Glomerular endothelial cell (primary cell): ENCODE results near the gene IER5L. TPM values are rescaled to one million over a fixed set of nuclear protein-coding genes. Genes with fewer than 3 reads are reported as not detected.

Experiments used
- DNase-seq: peaks from one replicate; pipeline ENCODE4 v3.0.0-alpha.2; 2011; ENCODE audit warnings: low read depth, low spot score; ENCODE audit errors: extremely low read depth
- total RNA-seq: library from RNA; depleted of rRNA; stranded (reverse); fragments of >200 nt; gene quantifications from 2 replicates; pipeline ENCODE4 v1.2.3, GENCODE V29; 2015

Gene IER5L
- total RNA-seq, 1 donor from 2014 or later = 21.4 TPM

DNA sequence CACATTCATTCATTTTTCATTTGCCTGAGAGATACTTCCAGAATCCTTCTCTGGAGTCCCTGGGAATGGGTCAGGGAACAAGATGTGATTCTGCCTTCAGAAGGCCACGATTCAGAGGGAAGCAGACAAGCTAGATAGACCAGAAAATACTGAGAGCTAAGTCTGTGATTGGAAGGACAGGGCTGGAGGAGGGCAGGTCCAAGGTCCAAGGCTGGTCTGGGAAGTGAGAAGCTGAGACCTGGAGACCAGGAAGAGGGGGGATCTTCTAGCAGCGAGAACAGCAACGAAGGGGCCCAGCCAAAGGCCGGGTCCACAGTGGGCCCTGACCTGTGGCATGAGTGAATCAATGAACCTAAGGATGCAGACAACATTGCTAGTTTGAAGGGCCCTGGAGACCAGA is 4.1 kb upstream of the IER5L start:
- no peak for DNase-seq

DNA sequence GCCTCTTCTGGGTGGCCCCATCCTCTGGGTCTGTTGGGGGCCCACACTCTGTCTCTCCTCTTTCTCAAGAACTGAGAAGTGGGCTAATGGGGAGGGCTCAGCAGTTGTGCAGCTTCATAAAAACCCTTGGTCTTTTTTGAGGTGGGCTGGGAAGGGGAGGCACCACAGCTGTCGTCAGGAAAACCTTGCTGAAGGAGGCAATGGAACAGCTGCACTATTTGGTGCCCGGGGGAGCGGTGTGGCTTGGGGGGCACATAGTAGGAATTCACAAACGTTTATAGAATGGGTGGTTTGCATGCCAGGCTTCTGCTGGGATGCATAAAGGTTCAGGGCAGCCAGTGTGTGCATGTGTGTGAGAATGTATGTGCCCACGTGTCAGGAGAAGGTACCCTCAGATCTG is 3.2 kb upstream of the IER5L start:
- no peak for DNase-seq

DNA sequence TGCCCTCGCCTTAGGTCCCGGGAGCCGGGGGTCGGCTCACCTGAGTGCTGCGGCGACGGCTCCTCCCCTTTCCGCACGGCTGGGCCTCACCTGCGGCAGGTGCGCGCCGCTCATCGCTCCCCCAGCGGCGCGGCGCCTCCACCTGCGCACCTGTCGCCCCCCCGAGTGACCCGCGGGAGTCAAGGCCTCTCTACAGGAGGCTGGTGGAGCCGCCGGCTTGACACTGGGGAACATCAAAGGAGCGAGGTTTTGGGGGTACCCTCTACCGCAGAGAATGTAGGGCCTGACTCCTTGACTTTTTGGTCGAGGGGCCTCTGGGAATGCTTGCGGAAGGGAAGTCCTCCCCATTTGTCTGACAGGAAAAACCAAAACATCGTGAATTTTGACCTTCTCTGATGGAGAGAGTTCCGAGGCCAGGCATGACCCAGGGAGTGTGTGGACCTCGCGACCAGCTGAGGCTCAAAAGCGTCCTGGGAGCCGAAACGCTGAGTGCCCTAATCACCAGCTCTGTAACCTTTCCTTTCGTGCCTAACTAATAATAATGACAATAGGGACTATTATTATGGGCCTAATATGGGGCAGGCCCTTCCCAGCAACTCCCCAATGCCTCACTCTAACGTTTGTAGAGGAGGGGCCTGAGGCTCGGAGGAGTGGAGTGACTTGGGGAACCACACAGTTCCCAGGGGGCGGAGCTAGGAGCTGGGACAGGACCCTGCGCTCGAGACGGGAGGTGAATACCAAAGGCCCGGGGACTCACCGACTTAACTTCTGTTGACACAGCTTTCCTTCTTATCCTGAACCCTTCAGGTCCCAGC is 714 bp upstream of the IER5L start:
- no peak for DNase-seq

DNA sequence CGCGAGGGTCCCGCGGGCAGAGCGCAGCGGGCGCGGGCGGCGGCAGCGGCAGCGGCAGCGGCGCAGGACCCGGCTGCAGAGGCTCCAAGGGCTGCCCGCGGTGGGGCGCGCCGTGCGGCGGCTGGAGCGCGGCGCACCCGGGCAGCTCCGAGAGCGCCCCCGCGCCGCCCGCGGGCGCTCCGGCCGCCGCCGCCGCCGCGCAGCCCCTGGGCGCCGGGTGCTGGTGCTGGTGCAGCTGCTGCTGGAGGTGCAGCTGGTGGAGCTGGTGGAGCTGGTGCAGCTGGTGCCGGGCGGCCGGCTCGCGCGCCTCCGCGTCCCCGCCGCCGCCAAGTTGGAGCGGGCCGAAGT is 644 bp downstream of the IER5L start:
- no peak for DNase-seq

DNA sequence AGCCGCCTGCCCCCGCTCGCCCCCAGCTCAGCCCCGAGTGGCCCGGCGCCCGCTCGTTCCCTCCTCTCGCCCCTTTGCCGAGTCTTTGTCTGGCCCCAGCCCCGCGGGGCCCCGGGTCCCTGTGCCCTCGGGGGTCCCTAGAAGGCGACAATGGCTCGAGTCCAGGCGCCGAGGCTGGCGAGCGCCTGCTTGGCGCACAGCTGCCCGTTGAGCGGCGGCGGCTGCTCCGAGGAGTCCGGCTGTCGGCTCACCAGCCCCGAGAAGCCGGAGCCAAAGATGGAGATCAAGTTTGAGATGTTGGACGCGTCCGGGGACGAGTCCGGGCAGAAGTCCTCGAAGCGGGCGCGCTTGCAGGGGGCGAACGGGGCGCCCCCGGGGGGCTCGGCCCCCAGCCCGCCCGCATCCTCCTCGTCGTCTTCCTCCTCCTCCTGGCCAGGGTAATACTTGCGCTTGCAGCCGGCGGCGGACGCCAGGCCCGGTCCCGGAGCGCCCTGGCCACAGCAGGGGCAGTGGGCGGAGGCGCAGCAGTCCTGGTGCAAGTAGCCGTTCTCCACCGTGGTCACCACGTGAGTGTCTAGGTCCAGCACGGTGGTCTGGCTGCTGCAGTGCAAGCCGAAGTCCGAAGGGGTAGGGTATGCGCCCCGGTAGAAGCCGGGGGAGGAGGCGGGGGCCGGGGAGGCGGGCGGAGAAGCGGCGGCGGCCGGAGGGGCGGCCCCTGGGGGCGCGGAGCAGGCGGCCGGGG is 1.2 kb downstream of the IER5L start:
- no peak for DNase-seq

DNA sequence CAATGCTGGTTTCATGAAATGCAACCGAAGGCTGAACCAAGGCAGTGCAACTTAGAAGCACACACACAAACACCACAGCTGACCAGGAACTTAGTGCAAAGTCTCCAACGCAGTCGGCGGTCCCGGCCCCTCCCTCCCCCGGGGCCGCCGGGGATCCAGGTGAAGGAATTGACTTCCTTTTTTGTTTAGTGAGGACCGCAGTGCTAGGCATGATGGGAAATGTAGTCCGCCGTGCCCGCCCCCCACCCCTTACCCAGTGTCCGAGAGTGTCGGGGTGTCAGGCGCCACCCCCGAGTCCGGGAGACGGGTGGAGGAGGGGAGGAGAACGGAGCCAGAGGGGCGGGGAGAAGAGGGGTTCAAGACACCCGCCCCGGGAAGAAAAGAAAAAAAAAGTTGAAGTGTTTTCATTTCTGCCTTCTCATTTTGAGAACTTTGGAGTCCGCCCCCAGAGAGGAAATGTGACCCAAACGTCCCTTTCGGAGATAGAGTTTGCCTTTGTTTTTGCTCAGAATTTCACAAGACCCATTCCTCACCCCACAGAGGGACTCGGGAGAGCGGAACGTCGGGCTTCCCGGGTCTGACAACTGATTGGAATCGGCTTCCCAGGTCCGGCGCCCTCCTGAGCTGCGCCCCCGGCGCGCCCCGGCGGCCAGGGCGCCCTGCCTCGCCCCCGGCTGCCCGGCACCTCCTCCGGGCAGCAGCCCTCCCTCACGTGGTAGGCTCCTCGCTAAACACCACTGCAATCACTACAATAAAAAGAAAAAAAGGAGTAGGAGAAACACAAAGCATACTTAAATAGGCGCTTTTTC is 2.0 kb downstream of the IER5L start:
- DNase-seq = no peak

DNA sequence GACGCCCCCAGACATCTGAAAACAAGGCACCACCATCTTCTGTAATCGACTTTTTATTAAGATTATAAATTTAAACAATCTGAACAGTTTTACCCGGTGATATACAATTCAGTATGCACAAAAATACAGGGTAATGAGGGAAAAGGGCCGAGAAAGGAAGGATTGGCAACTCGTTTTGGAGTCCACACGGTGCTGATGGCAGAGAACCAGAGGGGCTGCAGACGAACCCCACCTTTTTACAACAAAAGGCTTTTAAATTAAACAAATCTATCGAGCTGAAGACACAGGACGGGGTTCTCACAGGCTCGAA is 2.6 kb downstream of the IER5L start:
- no peak for DNase-seq

DNA sequence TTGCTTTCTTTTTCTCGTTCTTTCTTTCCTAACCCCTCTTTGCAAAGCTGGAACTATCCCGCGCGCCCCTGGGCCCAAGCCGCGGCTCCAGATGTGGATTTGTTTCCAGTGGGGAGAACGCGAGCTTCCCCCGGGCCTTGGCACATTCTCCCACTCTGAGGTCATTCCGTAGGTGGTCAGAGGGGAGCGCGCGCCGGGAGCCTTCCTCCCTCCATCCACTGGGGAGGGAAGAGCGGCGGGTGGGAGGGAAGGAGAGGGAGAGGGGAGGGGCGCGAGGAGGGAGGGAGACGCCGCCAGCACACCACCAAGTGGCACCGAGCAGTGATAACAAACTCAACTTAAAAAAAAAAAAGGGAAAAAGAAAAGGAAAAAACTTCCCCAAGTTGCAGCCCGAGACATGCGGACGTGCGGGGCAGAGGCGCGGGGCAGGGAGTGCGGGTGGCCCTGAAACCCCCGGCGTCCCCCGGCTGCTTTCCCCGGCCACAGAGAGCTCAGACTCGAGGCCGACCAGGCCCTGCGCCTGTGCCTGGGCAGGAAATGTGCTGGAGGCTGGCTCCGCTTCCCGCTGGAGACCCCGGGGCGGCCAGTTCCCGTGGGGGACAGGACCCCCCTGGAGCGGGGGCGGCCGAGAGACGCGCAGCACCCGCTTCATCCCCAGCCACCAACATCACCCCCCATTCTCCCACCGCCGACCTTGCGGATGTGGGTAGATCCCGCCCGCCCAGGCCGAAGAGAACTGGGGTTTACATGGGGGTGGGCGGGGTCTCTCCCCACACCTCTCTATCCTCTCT is 3.1 kb downstream of the IER5L start:
- no peak for DNase-seq

DNA sequence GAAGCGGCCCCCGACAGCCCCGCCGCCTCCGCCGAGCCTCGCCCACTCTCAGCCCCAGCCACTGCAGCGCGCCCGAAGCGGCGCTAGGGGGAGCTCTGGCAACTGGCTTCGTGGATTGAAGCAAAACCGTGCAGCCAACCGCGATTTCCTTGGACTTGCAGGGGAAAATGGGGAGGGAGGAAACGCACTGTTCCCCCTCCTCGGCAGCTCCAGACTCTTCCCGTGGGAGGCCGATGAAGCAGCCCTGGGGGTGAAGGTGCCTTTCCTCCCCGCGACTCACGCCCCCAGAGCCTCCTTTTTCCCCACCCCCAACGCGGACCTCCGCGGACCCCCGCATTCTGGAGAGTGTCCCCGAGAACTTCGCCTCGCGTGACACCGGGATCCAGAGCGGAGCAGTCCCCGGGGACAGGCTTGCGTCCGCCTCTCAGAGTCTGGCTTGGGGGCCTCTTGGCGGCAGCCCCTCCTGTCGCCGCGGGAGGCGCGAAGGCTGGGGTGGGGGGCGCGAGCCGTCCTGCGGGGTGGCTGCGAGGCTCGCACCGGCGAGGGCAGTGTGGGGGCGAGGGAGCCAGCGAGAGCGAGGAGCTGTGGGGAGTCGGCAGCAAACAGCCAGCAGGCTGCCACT is 3.8 kb downstream of the IER5L start:
- no peak for DNase-seq

DNA sequence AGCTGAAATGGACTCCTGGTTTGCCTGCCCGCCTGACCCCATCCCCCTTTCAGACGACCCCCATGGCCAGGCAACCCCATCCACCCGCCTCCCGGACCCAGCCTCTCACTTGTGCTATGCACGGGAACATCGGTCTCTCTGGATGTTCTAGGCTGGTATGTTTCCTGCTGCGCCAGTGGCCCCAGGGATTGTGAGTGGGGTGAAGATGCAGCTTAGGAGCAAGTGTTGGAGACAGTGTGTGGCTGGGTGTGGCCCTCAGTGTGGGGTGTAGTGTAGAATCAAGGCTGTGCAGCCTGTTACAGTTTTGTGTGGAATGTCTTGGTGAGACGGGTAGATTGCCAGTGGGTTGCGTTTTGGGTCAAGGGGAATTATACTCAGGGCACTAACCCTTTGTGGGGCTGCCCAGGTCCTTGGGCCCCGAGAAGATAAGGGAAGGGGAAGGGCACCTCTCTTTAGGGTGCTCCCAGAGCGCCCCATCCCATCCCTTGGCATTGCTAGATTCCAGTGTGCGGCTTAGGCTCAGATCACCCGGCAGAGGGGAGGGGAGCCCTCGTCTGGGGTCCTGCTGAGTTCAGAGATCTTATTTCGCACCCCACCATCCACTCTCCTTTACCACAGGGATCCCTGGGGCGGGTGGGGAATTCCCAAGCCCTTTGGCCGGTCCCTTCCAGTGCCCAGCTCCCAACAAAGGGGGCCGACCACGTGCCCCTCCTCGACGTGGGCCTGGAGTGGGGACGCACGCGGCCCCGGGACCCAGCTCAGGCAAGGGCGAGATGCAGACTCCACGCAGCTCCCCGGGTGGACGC is 4.6 kb downstream of the IER5L start:
- DNase-seq = no peak

DNA sequence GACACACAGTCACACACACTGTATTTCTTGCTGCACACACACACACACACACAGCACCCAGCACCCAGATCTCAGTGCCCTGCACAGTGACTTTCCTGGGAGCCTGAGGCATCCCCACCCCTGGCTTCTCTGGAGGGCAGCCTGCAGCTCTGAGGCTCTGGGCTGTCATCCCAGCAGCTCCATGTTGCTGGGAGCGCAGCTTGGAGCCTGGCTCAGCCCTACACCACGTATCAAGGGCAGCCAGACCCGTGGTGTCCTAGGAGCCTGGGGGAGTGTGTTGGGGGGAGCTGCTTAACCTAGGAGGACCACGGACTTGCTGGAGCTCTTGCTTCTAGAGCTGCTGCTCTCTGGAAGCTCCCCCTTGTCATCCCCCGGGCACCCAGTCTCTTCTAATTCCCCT is 5.2 kb downstream of the IER5L start:
- DNase-seq = no peak

DNA sequence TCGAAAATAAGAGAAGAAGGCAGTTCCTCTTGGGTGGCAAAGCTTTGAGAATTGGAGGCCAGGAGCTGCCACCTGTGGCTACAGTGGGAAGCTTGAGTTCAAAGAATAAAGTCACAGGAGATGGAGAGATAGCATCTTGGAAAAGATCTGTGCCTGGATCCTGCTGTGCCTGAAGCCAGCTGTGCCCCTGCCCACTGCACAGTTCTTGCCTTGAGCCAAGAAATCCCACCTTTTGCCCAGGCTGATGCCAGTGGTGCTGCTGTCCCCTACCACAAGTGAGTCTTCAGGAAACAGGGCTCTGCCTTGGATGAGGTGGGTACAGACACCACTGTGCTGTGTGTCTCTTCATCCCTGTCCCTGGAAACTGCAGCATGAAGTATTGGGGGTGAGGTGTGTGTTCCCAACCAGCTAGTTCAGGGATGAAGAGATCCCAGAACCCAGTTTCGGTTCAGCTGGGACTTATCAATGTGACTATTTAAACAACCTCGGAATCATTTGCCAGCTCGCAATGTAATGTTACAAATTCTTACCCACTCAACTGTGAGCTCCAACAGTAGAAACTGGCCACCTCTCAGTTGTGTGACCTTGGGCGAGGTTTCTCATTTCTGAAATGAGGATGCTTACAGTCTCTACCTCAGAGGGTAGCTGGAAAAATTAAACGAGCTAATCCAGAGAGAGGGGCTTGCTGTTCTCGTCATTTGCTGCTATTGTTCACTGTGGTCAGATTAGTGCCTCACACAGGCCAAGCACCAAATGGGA is 5.9 kb downstream of the IER5L start:
- DNase-seq = no peak

DNA sequence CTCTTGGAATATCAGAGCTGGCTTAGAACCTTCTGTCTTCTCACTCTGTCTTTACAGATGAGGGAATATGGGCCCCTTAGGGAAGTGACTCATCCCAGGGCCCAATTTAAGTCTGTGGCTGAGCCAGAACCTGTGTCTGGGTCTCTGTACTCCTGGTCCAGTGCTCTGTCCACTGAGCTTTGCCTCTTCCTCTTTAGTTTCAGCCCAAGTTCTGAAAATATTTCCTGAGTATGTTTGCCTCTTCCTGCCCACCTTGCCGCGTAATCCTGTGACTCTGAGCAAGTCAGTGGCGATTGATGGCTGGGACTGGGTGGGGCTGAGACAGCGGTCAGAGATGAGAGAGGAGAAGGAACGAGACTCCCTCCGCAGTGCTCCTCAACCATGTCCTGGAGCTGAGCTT is 7.8 kb downstream of the IER5L start:
- DNase-seq = no peak

DNA sequence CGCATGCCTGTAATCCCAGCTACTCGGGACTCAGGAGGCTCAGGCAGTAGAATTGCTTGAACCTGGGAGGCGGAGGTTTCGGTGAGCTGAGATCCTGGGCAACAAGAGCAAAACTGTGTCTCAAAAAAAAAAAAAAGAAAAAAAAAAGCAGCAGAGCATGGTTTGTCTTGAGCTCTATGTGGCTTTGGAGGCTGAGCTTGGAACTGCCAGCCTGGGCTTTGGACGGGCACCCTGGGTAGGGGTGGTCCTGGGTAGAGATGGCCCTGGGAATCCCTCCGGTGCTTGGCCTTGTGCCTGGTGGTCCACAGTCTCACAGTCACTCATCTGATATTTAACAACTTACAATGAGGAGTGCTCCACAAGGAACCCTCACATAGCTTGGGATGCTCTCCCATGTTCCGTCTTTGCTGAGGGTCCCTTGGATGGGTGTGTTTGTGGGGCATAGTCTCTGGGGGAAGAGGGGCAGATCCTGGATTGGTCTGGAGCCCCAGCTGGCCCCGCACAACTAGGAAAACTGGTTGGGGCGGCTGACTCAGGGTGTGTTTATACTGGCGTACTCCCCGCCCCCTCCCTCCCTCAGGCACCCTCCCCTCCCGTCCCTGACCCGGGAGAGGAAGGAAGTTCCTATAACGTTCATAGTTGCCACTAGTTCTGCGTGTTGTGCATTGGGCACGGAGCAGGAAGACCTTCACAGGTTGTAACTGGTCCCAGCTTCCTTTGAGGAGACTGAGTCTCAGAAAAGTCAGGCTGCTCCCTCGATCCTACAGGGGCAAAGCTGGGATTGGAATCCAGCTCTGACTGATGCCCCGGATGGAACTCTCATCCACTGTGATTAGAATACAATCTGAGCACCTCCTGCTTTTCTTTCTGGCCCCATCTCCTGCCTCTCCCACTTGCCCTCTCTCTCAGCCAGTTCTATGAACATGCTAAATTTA is 11.2 kb downstream of the IER5L start:
- no peak for DNase-seq

DNA sequence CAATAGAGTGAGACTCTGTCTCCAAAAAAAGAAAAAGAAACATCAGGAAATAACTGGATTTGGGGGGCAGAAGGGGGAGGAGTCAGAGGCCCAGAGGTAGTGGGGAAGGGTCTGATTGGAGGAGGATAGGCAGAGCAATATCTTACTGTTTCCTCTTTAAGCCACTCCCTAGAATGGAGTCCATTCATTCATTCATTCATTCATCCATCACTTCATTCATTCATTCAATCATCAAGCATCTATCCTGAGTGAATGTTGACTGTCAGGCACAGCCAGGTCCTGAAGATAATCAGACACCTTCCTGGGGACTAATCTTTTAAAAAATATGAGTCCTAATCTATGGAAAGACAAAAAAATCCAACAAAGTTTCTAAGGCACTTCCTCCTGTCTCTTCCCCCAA is 12.9 kb downstream of the IER5L start:
- no peak for DNase-seq

DNA sequence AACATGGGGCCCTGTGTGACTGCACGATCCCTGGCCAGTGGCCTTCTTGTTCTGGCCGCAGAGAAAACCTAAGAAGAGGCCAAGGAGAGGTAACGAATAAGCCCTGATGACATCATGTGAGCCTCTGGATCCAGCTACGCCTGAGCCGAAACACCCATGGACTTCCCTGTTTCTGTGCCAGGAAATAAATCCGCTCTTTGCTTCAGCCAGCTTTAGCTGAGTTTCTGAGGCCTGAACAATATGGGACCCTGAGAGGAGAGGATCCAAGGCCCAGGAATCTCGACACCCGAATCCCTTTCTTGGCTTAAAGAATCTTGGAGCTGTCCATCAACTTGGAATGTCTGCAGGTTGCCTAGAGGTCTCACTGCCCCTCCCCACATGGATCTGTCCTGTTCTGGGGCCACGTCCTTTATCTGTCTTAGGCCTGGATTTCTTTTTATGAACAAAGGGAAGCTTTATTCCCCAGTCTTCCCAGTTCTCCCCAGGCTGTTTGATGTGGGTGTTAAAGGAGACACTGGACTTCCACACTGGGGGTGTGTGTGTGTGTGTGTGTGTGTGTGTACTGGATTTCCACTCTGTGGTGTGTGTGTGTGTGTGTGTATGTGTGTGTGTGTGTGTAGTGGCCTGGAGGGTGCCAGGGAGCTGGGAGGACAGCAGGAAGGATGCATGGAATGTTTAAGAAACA is 13.7 kb downstream of the IER5L start:
- no peak for DNase-seq

DNA sequence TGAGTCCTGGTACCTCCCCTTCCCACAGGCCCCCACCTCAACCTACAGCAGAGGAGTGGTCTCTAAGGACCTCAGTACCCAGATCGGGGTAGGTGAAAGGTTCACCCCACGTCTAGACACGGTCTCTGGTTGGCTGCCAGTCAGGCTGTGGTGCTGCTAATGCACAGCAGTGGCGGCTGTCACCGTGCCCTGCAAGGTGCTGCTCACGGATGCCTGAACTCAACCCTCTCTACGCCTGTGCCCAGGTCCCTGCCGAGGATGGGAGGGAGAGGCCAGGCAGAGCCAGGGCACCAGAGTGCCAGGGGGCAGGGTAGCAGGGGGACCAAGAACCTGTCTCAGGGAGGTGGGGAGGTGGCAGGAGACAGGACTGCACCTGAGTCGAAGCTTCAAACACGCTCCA is 14.3 kb downstream of the IER5L start:
- DNase-seq = no peak
